ENCODE results near the gene FNDC3B. TPM values are rescaled to one million over a fixed set of nuclear protein-coding genes. Genes with fewer than 3 reads are reported as not detected.

Gene FNDC3B
- total RNA-seq, 1 donor from 2014 or later = 29.0 TPM

Other genes starting within 250 kb of the FNDC3B start
- gene PLD1, start 229.1 kb upstream of the FNDC3B start, total RNA-seq = 0.15 and 0.29 TPM in 2 replicates
- gene TMEM212, start 196.2 kb upstream of the FNDC3B start, total RNA-seq = not detected in 2 replicates

Data from activated T-helper 1 cell treated with anti-CD3 and anti-CD28 coated beads, Interleukin-12 subunit alpha, Interleukin-12 subunit beta, Interleukin-2, Interleukin-4 antibody, amounts not matched to agents 30 ng/mL and 10 ng/mL and 1 ng/mL, durations not matched to agents 14 hours and 24 hours and 36 hours (primary cell).